K562 (cell line): ENCODE results near the gene TMEM192. TPM values are rescaled to one million over a fixed set of nuclear protein-coding genes. Genes with fewer than 3 reads are reported as not detected.

ENCODE experiments used
- ARHGAP35 ChIP-seq: fragments of 450-650 bp; IDR thresholded peaks from 2 replicates; pipeline ENCODE4 v1.6.1; 2018; ENCODE audit not compliant: partially characterized antibody
- BCOR ChIP-seq: fragments of 450-650 bp; IDR thresholded peaks from 2 replicates; pipeline ENCODE4 v1.6.1; 2016
- CBFA2T2 ChIP-seq: fragments of 450-650 bp; conservative IDR thresholded peaks from 2 replicates; pipeline ENCODE4 v1.6.1; 2017; ENCODE audit warnings: mild to moderate bottlenecking
- CBX3 ChIP-seq, 2 experiments: IDR thresholded peaks; 1 replicate in 1 of 2; 2 replicates in 1 of 2; pipeline ENCODE4 v1.6.1; 2012; ENCODE audit warnings: inconsistent platforms in 2 of 2, low read length in 2 of 2, borderline replicate concordance in 1 of 2, control low read depth in 1 of 2
- CEBPB ChIP-seq: fragments of 450-650 bp; IDR thresholded peaks from 2 replicates; pipeline ENCODE4 v1.6.1; 2016; ENCODE audit warnings: missing genetic modification characterization, missing compliant biosample characterization
- CHD2 ChIP-seq: IDR thresholded peaks from 2 replicates; pipeline ENCODE4 v1.6.1; 2011; ENCODE audit warnings: low read depth, low read length
- CREB1 ChIP-seq, 2 experiments: sonication (generic) in 1 of 2; formaldehyde crosslinking in 1 of 2; IDR thresholded peaks; 2 replicates each; pipeline versions ENCODE4 v1.6.1 to v1.8.0; 2012 to 2022; ENCODE audit warnings: inconsistent platforms in 1 of 2, mild to moderate bottlenecking in 1 of 2, missing genetic modification reagents in 1 of 2, moderate library complexity in 1 of 2
- GABPB1 ChIP-seq: sonication (generic); formaldehyde crosslinking; IDR thresholded peaks from 2 replicates; pipeline ENCODE4 v1.8.0; 2022; ENCODE audit warnings: mild to moderate bottlenecking, missing genetic modification reagents
- GTF2E2 ChIP-seq: fragments of 200-800 bp; sonication (Bioruptor generic); IDR thresholded peaks from 2 replicates; pipeline ENCODE4 v1.6.1; 2016; ENCODE audit warnings: missing genetic modification characterization, missing compliant biosample characterization
- HCFC1 ChIP-seq: IDR thresholded peaks from 2 replicates; pipeline ENCODE4 v1.6.1; 2012; ENCODE audit warnings: low read depth, low read length, improper control_type of control experiment
- HSF4 ChIP-seq: fragments of 250-450 bp; sonication (Bioruptor Pico); IDR thresholded peaks from 2 replicates; pipeline ENCODE4 v2.1.2; 2022; ENCODE audit warnings: mild to moderate bottlenecking, moderate library complexity, borderline replicate concordance
- IRF1 ChIP-seq: sonication (generic); formaldehyde crosslinking; IDR thresholded peaks from 2 replicates; pipeline ENCODE4 v1.8.0; 2022; ENCODE audit warnings: missing genetic modification reagents, mild to moderate bottlenecking, borderline replicate concordance
- LCOR ChIP-seq: sonication (generic); formaldehyde crosslinking; IDR thresholded peaks from 2 replicates; pipeline ENCODE4 v1.8.0; 2022; ENCODE audit warnings: mild to moderate bottlenecking, missing genetic modification reagents
- MTA3 ChIP-seq: fragments of 450-650 bp; formaldehyde crosslinking; IDR thresholded peaks from 2 replicates; pipeline ENCODE4 v1.6.1; 2017; ENCODE audit warnings: mild to moderate bottlenecking, borderline replicate concordance
- MTF1 ChIP-seq: fragments of 250-450 bp; sonication (Bioruptor Pico); IDR thresholded peaks from 2 replicates; pipeline ENCODE4 v1.9.0; 2021; ENCODE audit warnings: moderate library complexity, mild to moderate bottlenecking, inconsistent platforms, borderline replicate concordance
- NRF1 ChIP-seq, 2 experiments: fragments of 450-650 bp; IDR thresholded peaks in 1 of 2; conservative IDR thresholded peaks in 1 of 2; 2 replicates each; pipeline ENCODE4 v1.6.1; 2014; ENCODE audit warnings: mild to moderate bottlenecking in 2 of 2
- POLR2B ChIP-seq: fragments of 450-650 bp; IDR thresholded peaks from 2 replicates; pipeline ENCODE4 v1.6.1; 2018; ENCODE audit warnings: low read depth; ENCODE audit not compliant: partially characterized antibody
- SETDB1 ChIP-seq: IDR thresholded peaks from one replicate; pipeline ENCODE4 v1.6.1; 2012; ENCODE audit warnings: low read length, control low read depth, inconsistent platforms
- TOE1 ChIP-seq, 2 experiments: fragments of 450-650 bp in 1 of 2; sonication (generic) in 1 of 2; formaldehyde crosslinking in 1 of 2; IDR thresholded peaks; 2 replicates each; pipeline versions ENCODE4 v1.7.1 to v1.8.0; 2016 to 2022; ENCODE audit warnings: borderline replicate concordance in 2 of 2, mild to moderate bottlenecking in 2 of 2, antibody characterized with exemption in 1 of 2, inconsistent platforms in 1 of 2, low read depth in 1 of 2, missing genetic modification reagents in 1 of 2, moderate library complexity in 1 of 2
- TRIM28 ChIP-seq: fragments of 450-650 bp; IDR thresholded peaks from 2 replicates; pipeline ENCODE4 v1.6.1; 2017
- ZC3H11A ChIP-seq: IDR thresholded peaks from 2 replicates; pipeline ENCODE4 v1.6.1; 2012; ENCODE audit warnings: low read depth, low read length, improper control_type of control experiment
- ZEB2 ChIP-seq: fragments of 450-650 bp; IDR thresholded peaks from 2 replicates; pipeline ENCODE4 v1.6.1; 2016
- ZNF133 ChIP-seq: fragments of 250-450 bp; sonication (Bioruptor Pico); IDR thresholded peaks from 2 replicates; pipeline ENCODE4 v1.4.0; 2020; ENCODE audit warnings: mild to moderate bottlenecking
- ZNF311 ChIP-seq: fragments of 250-450 bp; sonication (Bioruptor Pico); IDR thresholded peaks from 2 replicates; pipeline ENCODE4 v1.4.0; 2020; ENCODE audit warnings: mild to moderate bottlenecking, moderate library complexity
- ZNF431 ChIP-seq: sonication (generic); formaldehyde crosslinking; IDR thresholded peaks from 2 replicates; pipeline ENCODE4 v1.8.0; 2022; ENCODE audit warnings: mild to moderate bottlenecking, missing genetic modification reagents
- ZNF79 ChIP-seq: fragments of 250-450 bp; sonication (Bioruptor Pico); IDR thresholded peaks from 2 replicates; pipeline ENCODE4 v1.4.0; 2020; ENCODE audit warnings: low read depth, mild to moderate bottlenecking, moderate library complexity
- polyA plus RNA-seq, 8 experiments: library from polyadenylated mRNA; depleted of rRNA in 4 of 8; stranded (reverse) in 5 of 8; unstranded in 3 of 8; fragments of >200 nt; fragmentation: Nextera tagmentation in 2 of 8; fragmentation: Illumina TruSeq in 1 of 8; extraction: Ambion mirVana in 2 of 8; extraction: Trizol in 1 of 8; gene quantifications; 2 replicates each; pipeline versions ENCODE4 v1.2.1 to v1.2.3, GENCODE V29; 2011 to 2014; ENCODE audit warnings: inconsistent platforms in 1 of 8, missing spikeins in 1 of 8
- total RNA-seq, 7 experiments: library from RNA; depleted of rRNA in 6 of 7; stranded (reverse); fragments of >200 nt in 6 of 7; fragmentation: Illumina TruSeq in 2 of 7; extraction: Trizol in 2 of 7; gene quantifications; 2 replicates each; pipeline versions ENCODE4 v1.2.1 to v1.2.3, GENCODE V29; 2011 to 2021; ENCODE audit warnings: low replicate concordance in 1 of 7
- TF ChIP-seq, protein P1 (sequence below): fragments of 250-450 bp; sonication (Bioruptor Pico); IDR thresholded peaks from 2 replicates; pipeline ENCODE4 v1.8.0; 2021; ENCODE audit warnings: mild to moderate bottlenecking, moderate library complexity

The TMEM192 gene
- total and polyA plus RNA-seq, 9 of the 15 experiments (the other 6 are each of a cell fraction or from before 2014, with no cell fraction given) = 4.4 to 28.5 (median 13.3) TPM

GRCh38 chr4:165112368-165113121, at the start of gene TMEM192 (continued):
- peak; percentile 56; the same call in 1 of the 2 replicates for TF ChIP-seq CBFA2T2
- TF ChIP-seq ZNF431 (CRISPR knock-in tag) = 0 out of 2 replicates have a peak, but pooled peaks have one; percentile 31
- TF ChIP-seq HCFC1 = peak; percentile 28; the same call in 1 of the 2 replicates
- 0 out of 2 replicates have a peak, but pooled peaks have one; percentile 56 for TF ChIP-seq IRF1
- TF ChIP-seq BCOR = no peak
- TF ChIP-seq CBX3 (IDR thresholded peaks at IDR 0.05; ENCODE audit: borderline replicate concordance in 1 of 2, low read length in 2 of 2) = peak in 1 of 2 experiments; percentile 17; a peak in 1 of 3 replicates
- TF ChIP-seq GTF2E2 (tag) = no peak
- 0 out of 2 replicates have a peak, but pooled peaks have one; percentile 34 for TF ChIP-seq GABPB1 (CRISPR knock-in tag)
- TF ChIP-seq HSF4 (CRISPR knock-in tag) = no peak
- TF ChIP-seq MTA3 = peak; percentile 65; the same call in 1 of the 2 replicates
- peak; percentile 58 to 64 for TF ChIP-seq NRF1 (conservative IDR thresholded peaks at IDR 0.05 in 1 of 2, IDR thresholded peaks at IDR 0.05 in 1 of 2)
- TF ChIP-seq POLR2B = peak; percentile 70
- no peak for TF ChIP-seq ZNF79
- TF ChIP-seq ZEB2 = no peak
- no peak for TF ChIP-seq ARHGAP35
- no peak for TF ChIP-seq CREB1 (IDR thresholded peaks at IDR 0.05)
- peak; percentile 30; the same call in 1 of the 2 replicates for TF ChIP-seq CREB1 (CRISPR knock-in tag; IDR thresholded peaks at IDR 0.05)
- TF ChIP-seq LCOR (CRISPR knock-in tag) = peak; percentile 72
- TF ChIP-seq SETDB1 = no peak
- TF ChIP-seq ZC3H11A = no peak
- no peak for TF ChIP-seq TRIM28
- TF ChIP-seq, protein P1, sequence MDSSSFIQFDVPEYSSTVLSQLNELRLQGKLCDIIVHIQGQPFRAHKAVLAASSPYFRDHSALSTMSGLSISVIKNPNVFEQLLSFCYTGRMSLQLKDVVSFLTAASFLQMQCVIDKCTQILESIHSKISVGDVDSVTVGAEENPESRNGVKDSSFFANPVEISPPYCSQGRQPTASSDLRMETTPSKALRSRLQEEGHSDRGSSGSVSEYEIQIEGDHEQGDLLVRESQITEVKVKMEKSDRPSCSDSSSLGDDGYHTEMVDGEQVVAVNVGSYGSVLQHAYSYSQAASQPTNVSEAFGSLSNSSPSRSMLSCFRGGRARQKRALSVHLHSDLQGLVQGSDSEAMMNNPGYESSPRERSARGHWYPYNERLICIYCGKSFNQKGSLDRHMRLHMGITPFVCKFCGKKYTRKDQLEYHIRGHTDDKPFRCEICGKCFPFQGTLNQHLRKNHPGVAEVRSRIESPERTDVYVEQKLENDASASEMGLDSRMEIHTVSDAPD (CRISPR knock-in tag) = no peak
- no peak for TF ChIP-seq ZNF133 (CRISPR knock-in tag)
- no peak for TF ChIP-seq ZNF311
- TF ChIP-seq MTF1 (CRISPR knock-in tag) = no peak
- TF ChIP-seq CEBPB (tag) = no peak
- peak; percentile 75; the same call in 1 of the 2 replicates for TF ChIP-seq TOE1 (IDR thresholded peaks at IDR 0.05; ENCODE audit: borderline replicate concordance)
- no peak for TF ChIP-seq TOE1 (CRISPR knock-in tag; IDR thresholded peaks at IDR 0.05; ENCODE audit: borderline replicate concordance, low read depth)
- TF ChIP-seq CHD2 = no peak
